K562 (cell line): ENCODE measurements around the gene TAS2R41. TPM values are rescaled to one million over a fixed set of nuclear protein-coding genes. Genes with fewer than 3 reads are reported as not detected.

Source experiments
- ATAC-seq: fragments of 200-7000 bp; cut with Tn5 transposase; 3 replicates; pipeline ENCODE4 v1.9.1; 2020; ENCODE audit warnings: moderate library complexity
- BruUV-seq: library from RNA; stranded (reverse); fragments of 400-500 nt; replicated peaks from 2 replicates; lab custom pipeline; 2021; lab: Mats Ljungman, UMichigan
- CTCF ChIA-PET: fragments of 300-600 bp; formaldehyde crosslinking; extraction: SDS; loops from one replicate; lab custom pipeline; 2021; ENCODE audit warnings: low intra/inter-chr PET ratio; lab: Yijun Ruan, JAX
- POLR2A ChIA-PET: fragments of 300-600, 350-650 bp; sonication (Branson Sonifier 250); formaldehyde crosslinking; extraction: SDS; loops from one replicate; lab custom pipeline; 2021; ENCODE audit warnings: antibody characterized with exemption, inconsistent platforms; lab: Yijun Ruan, JAX
- DNase-seq, 4 experiments: peaks; one replicate each; pipeline versions ENCODE4 v3.0.0 to v3.0.0-alpha.2; 2011 to 2018; ENCODE audit warnings: low spot score in 3 of 4, mixed read lengths in 3 of 4; ENCODE audit errors: extremely low read depth in 1 of 4
- FAIRE-seq: peaks from 2 replicates; lab custom pipeline; 2011; peaks lifted over from hg19 to GRCh38; lab: Jason Lieb, UNC
- H2AFZ ChIP-seq: 2 replicates; pipeline ENCODE4 v1.6.0; 2011; ENCODE audit warnings: low read depth, low read length, control low read depth, inconsistent platforms
- H3K27ac ChIP-seq: fragments of 200-600 bp; 3 replicates; pipeline ENCODE4 v1.8.0; 2011; ENCODE audit warnings: low read depth, mild to moderate bottlenecking, control low read depth, inconsistent platforms, low read length, moderate library complexity, mixed read lengths; ENCODE audit errors: extremely low read depth
- H3K27me3 ChIP-seq, 2 experiments: fragments of 300-600 bp in 1 of 2; 2 replicates in 1 of 2; 3 replicates in 1 of 2; pipeline versions ENCODE4 v1.6.0 to v1.8.0; 2011; ENCODE audit warnings: inconsistent platforms in 2 of 2, low read length in 2 of 2, mild to moderate bottlenecking in 1 of 2, mixed read lengths in 1 of 2, moderate library complexity in 1 of 2; ENCODE audit not compliant: control insufficient read depth in 2 of 2, insufficient read depth in 2 of 2
- H3K36me3 ChIP-seq: fragments of 300-600 bp; 3 replicates; pipeline ENCODE4 v1.8.0; 2011; ENCODE audit warnings: mild to moderate bottlenecking, low read length, inconsistent platforms; ENCODE audit not compliant: control insufficient read depth, insufficient read depth
- H3K4me1 ChIP-seq, 2 experiments: fragments of 200-600 bp in 1 of 2; replicated peaks in 1 of 2; 2 replicates in 1 of 2; 3 replicates in 1 of 2; pipeline versions ENCODE4 v1.5.1 to v1.8.0; 2011; ENCODE audit warnings: inconsistent platforms in 2 of 2, low read length in 2 of 2, mild to moderate bottlenecking in 1 of 2, mixed read lengths in 1 of 2, moderate library complexity in 1 of 2; ENCODE audit not compliant: control insufficient read depth in 2 of 2, insufficient read depth in 2 of 2
- H3K4me2 ChIP-seq: 2 replicates; pipeline ENCODE4 v1.6.1; 2011; ENCODE audit warnings: low read length, control low read depth, inconsistent platforms, mixed read lengths; ENCODE audit not compliant: insufficient read depth
- H3K4me3 ChIP-seq: fragments of 200-600 bp; sonication (generic), shearing (Covaris generic); 2 replicates; pipeline ENCODE4 v1.5.1; 2016; ENCODE audit warnings: control low read depth, inconsistent platforms
- H3K79me2 ChIP-seq: fragments of 200-600 bp; 3 replicates; pipeline ENCODE4 v1.8.0; 2011; ENCODE audit warnings: low read length, inconsistent platforms; ENCODE audit not compliant: control insufficient read depth, insufficient read depth
- H3K9ac ChIP-seq, 2 experiments: 2 replicates each; pipeline versions ENCODE4 v1.6.0 to v1.6.1; 2011; ENCODE audit warnings: low read depth in 2 of 2, low read length in 2 of 2, control low read depth in 1 of 2, inconsistent platforms in 1 of 2, mild to moderate bottlenecking in 1 of 2, mixed read lengths in 1 of 2; ENCODE audit not compliant: insufficient read depth in 1 of 2
- H3K9me1 ChIP-seq: one replicate; pipeline ENCODE4 v1.6.0; 2011; ENCODE audit warnings: inconsistent platforms, mild to moderate bottlenecking, low read length, moderate library complexity; ENCODE audit not compliant: control insufficient read depth, insufficient read depth
- H3K9me3 ChIP-seq: replicated peaks from 2 replicates; pipeline ENCODE4 v1.5.1; 2011; ENCODE audit warnings: low read depth, low read length, inconsistent platforms; ENCODE audit not compliant: control insufficient read depth, insufficient read depth
- H4K20me1 ChIP-seq: replicated peaks from 2 replicates; pipeline ENCODE4 v1.6.1; 2011; ENCODE audit warnings: low read length, inconsistent platforms, mixed read lengths; ENCODE audit not compliant: control insufficient read depth, insufficient read depth
- CBFA2T3 ChIP-seq: fragments of 450-650 bp; IDR thresholded peaks from 2 replicates; pipeline ENCODE4 v1.6.1; 2017
- DPF2 ChIP-seq: fragments of 450-650 bp; IDR thresholded peaks from 2 replicates; pipeline ENCODE4 v1.6.1; 2016
- ELF2 ChIP-seq: fragments of 250-450 bp; sonication (Bioruptor Pico); IDR thresholded peaks from 2 replicates; pipeline ENCODE4 v1.5.0; 2021; ENCODE audit warnings: mild to moderate bottlenecking
- FOXA3 ChIP-seq, 2 experiments: fragments of 450-650 bp in 1 of 2; sonication (generic) in 1 of 2; formaldehyde crosslinking; IDR thresholded peaks in 1 of 2; conservative IDR thresholded peaks in 1 of 2; 2 replicates each; pipeline versions ENCODE4 v1.4.0 to v1.8.0; 2020 to 2022; ENCODE audit warnings: mild to moderate bottlenecking in 2 of 2, missing genetic modification reagents in 1 of 2
- IRF2 ChIP-seq: sonication (generic); formaldehyde crosslinking; IDR thresholded peaks from 2 replicates; pipeline ENCODE4 v1.8.1; 2022; ENCODE audit warnings: mild to moderate bottlenecking, missing genetic modification reagents
- OTX1 ChIP-seq: fragments of 450-650 bp; formaldehyde crosslinking; IDR thresholded peaks from 2 replicates; pipeline ENCODE4 v1.4.0; 2022; ENCODE audit warnings: mild to moderate bottlenecking
- PHB ChIP-seq: fragments of 250-450 bp; sonication (Bioruptor Pico); IDR thresholded peaks from 2 replicates; pipeline ENCODE4 v1.5.0; 2021
- YY1 ChIP-seq, 3 experiments: IDR thresholded peaks; 2 replicates each; pipeline ENCODE4 v1.6.1; 2011; ENCODE audit warnings: low read length in 2 of 3, mild to moderate bottlenecking in 2 of 3, moderate library complexity in 2 of 3, borderline replicate concordance in 1 of 3, control low read depth in 1 of 3, low read depth in 1 of 3; ENCODE audit not compliant: insufficient read depth in 3 of 3, insufficient replicate concordance in 2 of 3, control insufficient read depth in 1 of 3, insufficient read length in 1 of 3; ENCODE audit errors: extremely low read depth in 1 of 3
- ZBTB17 ChIP-seq: fragments of 450-650 bp; formaldehyde crosslinking; IDR thresholded peaks from 2 replicates; pipeline ENCODE4 v1.4.0; 2020; ENCODE audit warnings: mild to moderate bottlenecking
- ZBTB33 ChIP-seq: sonication (generic); formaldehyde crosslinking; IDR thresholded peaks from 2 replicates; pipeline ENCODE4 v1.8.1; 2023; ENCODE audit warnings: mild to moderate bottlenecking, missing genetic modification reagents
- ZKSCAN1 ChIP-seq: fragments of 150-350 bp; IDR thresholded peaks from 2 replicates; pipeline ENCODE4 v1.6.1; 2016; ENCODE audit warnings: low read depth, low read length
- ZNF668 ChIP-seq: fragments of 250-450 bp; sonication (Bioruptor Pico); IDR thresholded peaks from 2 replicates; pipeline ENCODE4 v1.8.0; 2022; ENCODE audit warnings: mild to moderate bottlenecking, inconsistent platforms
- WGBS: fragments of 100-300 bp; shearing (Covaris generic); methylation state at CpG from one replicate; pipeline ENCODE4 v1.1.6; 2016; ENCODE audit warnings: low coverage, mixed read lengths; ENCODE audit not compliant: insufficient coverage; ENCODE audit errors: missing lambda C conversion rate; 5-methylcytosine and 5-hydroxymethylcytosine counted together
- in situ Hi-C: fragments of 300-500 bp; cut with MboI; formaldehyde crosslinking; loops from 4 replicates; pipeline ENCODE4 v1.15.0; 2018; ENCODE audit warnings: inconsistent platforms, mixed read lengths
- intact Hi-C: fragments of 100-400 bp; cut with micrococcal nuclease; formaldehyde crosslinking; loops from 2 replicates; pipeline ENCODE4 v1.14.2; 2022
- polyA plus RNA-seq, 8 experiments: library from polyadenylated mRNA; depleted of rRNA in 4 of 8; stranded (reverse) in 5 of 8; unstranded in 3 of 8; fragments of >200 nt; fragmentation: Nextera tagmentation in 2 of 8; fragmentation: Illumina TruSeq in 1 of 8; extraction: Ambion mirVana in 2 of 8; extraction: Trizol in 1 of 8; gene quantifications; 2 replicates each; pipeline versions ENCODE4 v1.2.1 to v1.2.3, GENCODE V29; 2011 to 2014; ENCODE audit warnings: inconsistent platforms in 1 of 8, missing spikeins in 1 of 8
- total RNA-seq, 7 experiments: library from RNA; depleted of rRNA in 6 of 7; stranded (reverse); fragments of >200 nt in 6 of 7; fragmentation: Illumina TruSeq in 2 of 7; extraction: Trizol in 2 of 7; gene quantifications; 2 replicates each; pipeline versions ENCODE4 v1.2.1 to v1.2.3, GENCODE V29; 2011 to 2021; ENCODE audit warnings: low replicate concordance in 1 of 7
- TF ChIP-seq, protein P1 (sequence below), 2 experiments: IDR thresholded peaks; 2 replicates each; pipeline ENCODE4 v1.6.1; 2011; ENCODE audit warnings: borderline replicate concordance in 1 of 2, control low read depth in 1 of 2, low read depth in 1 of 2, low read length in 1 of 2, mild to moderate bottlenecking in 1 of 2, mixed read lengths in 1 of 2, moderate library complexity in 1 of 2; ENCODE audit not compliant: insufficient read depth in 1 of 2, insufficient read length in 1 of 2, poor library complexity in 1 of 2, severe bottlenecking in 1 of 2; ENCODE audit errors: extremely low read depth in 1 of 2
- TF ChIP-seq, protein P2 (sequence below): fragments of 450-650 bp; IDR thresholded peaks from 2 replicates; pipeline ENCODE4 v1.6.1; 2016

Gene TAS2R41
- total and polyA plus RNA-seq, 9 of the 15 experiments (the other 6 are each of a cell fraction or from before 2014, with no cell fraction given) = not detected

- peaks cover 9 to 13% of the 10 kb centered on the region in 2 experiments; a peak in 4 of 5 replicates for H3K4me1 ChIP-seq
- peak overlapping the region; percentile 36; the same call in 1 of the 2 replicates for H2AFZ ChIP-seq
- in situ Hi-C loops (no loop called here), intact Hi-C loops (no loop called here)
- FAIRE-seq (no peak), ATAC-seq (peak; percentile 60; the same call in 2 of the 3 replicates), DNase-seq (no peak)
- ChIA-PET CTCF (no interaction called here), POLR2A (no interaction called here)
- H3K27me3 ChIP-seq = peaks cover 4 to 17% of the 10 kb centered on the region in 2 experiments; a peak in 4 of 5 replicates
- no peaks in the 10 kb centered on the region for H3K9me1 ChIP-seq
- no peaks in the 10 kb centered on the region for H3K79me2 ChIP-seq
- H3K9ac ChIP-seq = no peak overlapping the region; a peak in 1 of 4 replicates
- WGBS = 59% methylated on average over 64 of the region's 65 CpGs
- no peak overlapping the region for H3K4me3 ChIP-seq
- no peaks in the 10 kb centered on the region for H3K36me3 ChIP-seq
- H3K9me3 ChIP-seq = 0 out of 2 replicates have a peak, but pooled peaks cover 2% of the 10 kb centered on the region
- H3K27ac ChIP-seq = no peak overlapping the region
- no TSS peak for BruUV-seq
- H4K20me1 ChIP-seq = no peaks in the 10 kb centered on the region
- no peak overlapping the region for H3K4me2 ChIP-seq
- TF ChIP-seq, protein P1, sequence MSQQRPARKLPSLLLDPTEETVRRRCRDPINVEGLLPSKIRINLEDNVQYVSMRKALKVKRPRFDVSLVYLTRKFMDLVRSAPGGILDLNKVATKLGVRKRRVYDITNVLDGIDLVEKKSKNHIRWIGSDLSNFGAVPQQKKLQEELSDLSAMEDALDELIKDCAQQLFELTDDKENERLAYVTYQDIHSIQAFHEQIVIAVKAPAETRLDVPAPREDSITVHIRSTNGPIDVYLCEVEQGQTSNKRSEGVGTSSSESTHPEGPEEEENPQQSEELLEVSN (IDR thresholded peaks at IDR 0.05; ENCODE audit: borderline replicate concordance in 1 of 2, extremely low read depth in 1 of 2, insufficient read depth in 1 of 2, insufficient read length in 1 of 2, low read depth in 1 of 2, low read length in 1 of 2, poor library complexity in 1 of 2, severe bottlenecking in 1 of 2) = peak in 1 of 2 experiments; percentile 9
- no peak for TF ChIP-seq OTX1 (CRISPR knock-in tag)
- TF ChIP-seq YY1 (IDR thresholded peaks at IDR 0.05; ENCODE audit: borderline replicate concordance in 1 of 3, control insufficient read depth in 1 of 3, extremely low read depth in 1 of 3, insufficient read depth in 3 of 3, insufficient read length in 1 of 3, insufficient replicate concordance in 2 of 3, low read depth in 1 of 3, low read length in 2 of 3) = peak in 1 of 3 experiments; percentile 32
- TF ChIP-seq ELF2 = no peak
- peak; percentile 99 for TF ChIP-seq ZBTB33
- no peak for TF ChIP-seq PHB (CRISPR knock-in tag)
- TF ChIP-seq, protein P2, sequence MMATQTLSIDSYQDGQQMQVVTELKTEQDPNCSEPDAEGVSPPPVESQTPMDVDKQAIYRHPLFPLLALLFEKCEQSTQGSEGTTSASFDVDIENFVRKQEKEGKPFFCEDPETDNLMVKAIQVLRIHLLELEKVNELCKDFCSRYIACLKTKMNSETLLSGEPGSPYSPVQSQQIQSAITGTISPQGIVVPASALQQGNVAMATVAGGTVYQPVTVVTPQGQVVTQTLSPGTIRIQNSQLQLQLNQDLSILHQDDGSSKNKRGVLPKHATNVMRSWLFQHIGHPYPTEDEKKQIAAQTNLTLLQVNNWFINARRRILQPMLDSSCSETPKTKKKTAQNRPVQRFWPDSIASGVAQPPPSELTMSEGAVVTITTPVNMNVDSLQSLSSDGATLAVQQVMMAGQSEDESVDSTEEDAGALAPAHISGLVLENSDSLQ = no peak
- TF ChIP-seq ZNF668 (CRISPR knock-in tag) = no peak
- no peak for TF ChIP-seq ZKSCAN1
- TF ChIP-seq FOXA3 (CRISPR knock-in tag; conservative IDR thresholded peaks at IDR 0.05 in 1 of 2, IDR thresholded peaks at IDR 0.05 in 1 of 2) = peak in 1 of 2 experiments; percentile 54; a peak in 1 of 4 replicates
- TF ChIP-seq IRF2 (CRISPR knock-in tag) = no peak
- 0 out of 2 replicates have a peak, but pooled peaks have one; percentile 3 for TF ChIP-seq CBFA2T3
- TF ChIP-seq ZBTB17 (CRISPR knock-in tag) = no peak
- TF ChIP-seq DPF2 = no peak
Measured at GRCh38 chr7:143510854-143511592, 33.4 kb downstream of the TAS2R41 start.
